GM21529 (cell line): Measurements from ENCODE around the gene STX1A.

Experiments used
- ATAC-seq: cut with Tn5 transposase; IDR thresholded peaks from one replicate; pipeline ENCODE4 v1.9.1; 2021; ENCODE audit not compliant: unreplicated experiment

The STX1A gene

DNA sequence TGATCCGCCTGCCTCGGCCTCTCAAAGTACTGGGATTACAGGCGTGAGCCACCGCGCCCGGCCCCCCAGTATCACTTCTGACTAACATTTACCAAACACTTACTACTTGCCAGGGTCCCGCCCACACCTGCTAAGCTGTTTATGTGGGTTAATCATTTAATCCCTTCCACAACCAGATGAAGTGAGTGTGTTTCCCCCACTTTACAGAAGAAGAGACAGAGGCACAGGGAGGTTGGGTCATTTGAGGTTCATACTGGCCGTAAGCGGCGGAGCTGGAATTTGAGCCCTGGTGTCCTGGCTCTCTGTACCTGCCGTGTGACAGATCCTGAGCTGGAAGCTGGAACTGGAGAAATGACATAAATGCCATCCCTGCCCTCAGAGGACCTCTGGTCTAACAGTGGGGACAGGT is 66.9 kb downstream of the STX1A start:
- no peak for ATAC-seq

DNA sequence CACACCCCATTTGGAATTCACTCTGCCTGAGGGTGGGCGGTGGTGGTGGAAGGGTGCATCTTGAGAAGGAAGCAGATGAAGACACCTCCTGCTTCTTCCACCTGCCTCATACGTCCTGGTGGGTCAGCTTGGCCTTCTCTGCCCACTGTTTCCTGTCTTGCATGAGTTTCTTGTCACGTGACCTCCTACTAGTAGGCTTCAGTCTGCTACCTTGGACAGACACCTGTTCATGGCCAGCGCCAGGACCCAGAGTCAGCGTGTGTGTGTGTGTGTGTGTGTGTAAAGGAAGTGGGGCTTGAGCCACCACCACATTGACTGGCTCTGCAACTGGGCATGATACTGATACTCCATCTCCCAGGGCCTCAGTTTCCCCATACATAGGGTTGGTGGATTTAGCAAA is 68.9 kb downstream of the STX1A start:
- ATAC-seq, result no peak

DNA sequence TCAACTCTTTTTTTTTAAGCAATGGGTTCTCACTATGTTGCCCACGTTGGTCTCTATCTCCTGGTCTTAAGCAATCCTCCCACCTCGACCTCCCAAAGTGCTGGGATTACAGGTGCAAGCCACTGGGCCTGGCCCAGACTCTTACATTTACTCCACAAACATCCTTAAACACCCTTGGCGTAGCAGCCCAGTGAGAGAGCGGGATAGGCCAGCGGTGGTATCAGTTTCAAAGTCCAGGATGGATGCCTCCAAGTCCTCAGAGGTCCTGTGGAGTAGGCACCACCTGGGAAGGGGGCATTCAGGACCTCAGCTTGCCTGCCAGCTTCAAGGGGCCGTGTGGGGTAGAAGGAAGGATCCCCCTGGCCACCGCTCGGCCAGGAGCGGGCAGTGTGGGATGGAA is 69.9 kb downstream of the STX1A start:
- ATAC-seq, result no peak
